Measurements from ENCODE around the gene SLC4A4.

Gene SLC4A4

GRCh38 chr4:71607780-71608677, 269.2 kb downstream of the SLC4A4 start:
- no peak for DNase-seq

GRCh38 chr4:71608678-71609071, 269.9 kb downstream of the SLC4A4 start:
- DNase-seq: no peak

- DNase-seq: no peak
Observed at GRCh38 chr4:71609167-71609566, 270.3 kb downstream of the SLC4A4 start.

- DNase-seq: no peak
Observed at GRCh38 chr4:71609651-71610050, 270.8 kb downstream of the SLC4A4 start.

GRCh38 chr4:71614621-71615020, 275.8 kb downstream of the SLC4A4 start:
- DNase-seq: no peak

GRCh38 chr4:71616168-71616811, 277.5 kb downstream of the SLC4A4 start:
- no peak for DNase-seq

Data from activated T-cell treated with anti-CD3 and anti-CD28 coated beads, Interleukin-2, amount 50 U/mL, for 48 hours (primary cell).